GM18867 (cell line): ENCODE results near the gene PKHD1.

Source experiments
- ATAC-seq: cut with Tn5 transposase; IDR thresholded peaks from one replicate; pipeline ENCODE4 v1.9.1; 2021; ENCODE audit warnings: mild to moderate bottlenecking, moderate library complexity; ENCODE audit not compliant: unreplicated experiment

Gene PKHD1

GRCh38 chr6:51718533-51718932 is 368.9 kb downstream of the PKHD1 start:
- no peak for ATAC-seq

- no peak for ATAC-seq
Measured at GRCh38 chr6:51717477-51717876, 369.9 kb downstream of the PKHD1 start.

- no peak for ATAC-seq
Measured at GRCh38 chr6:51711876-51712275, 375.5 kb downstream of the PKHD1 start.

- ATAC-seq, result no peak
Measured at GRCh38 chr6:51706086-51706485, 381.3 kb downstream of the PKHD1 start.

- no peak for ATAC-seq
Measured at GRCh38 chr6:51704932-51705540, 382.4 kb downstream of the PKHD1 start.

GRCh38 chr6:51702851-51703250 is 384.6 kb downstream of the PKHD1 start:
- no peak for ATAC-seq

GRCh38 chr6:51684603-51685002 is 402.8 kb downstream of the PKHD1 start:
- no peak for ATAC-seq

- ATAC-seq, result no peak
Measured at GRCh38 chr6:51684038-51684437, 403.4 kb downstream of the PKHD1 start.

- ATAC-seq, result peak; percentile 74
Measured at GRCh38 chr6:51678905-51679620, 408.4 kb downstream of the PKHD1 start.

GRCh38 chr6:51678274-51678673 is 409.1 kb downstream of the PKHD1 start:
- no peak for ATAC-seq

GRCh38 chr6:51675922-51676275 is 411.5 kb downstream of the PKHD1 start:
- no peak for ATAC-seq

- ATAC-seq, result no peak
Measured at GRCh38 chr6:51675020-51675921, 412.1 kb downstream of the PKHD1 start.

GRCh38 chr6:51663525-51663924 is 423.9 kb downstream of the PKHD1 start:
- ATAC-seq, result no peak

- ATAC-seq, result no peak
Measured at GRCh38 chr6:51660767-51661166, 426.6 kb downstream of the PKHD1 start.

- ATAC-seq, result peak; percentile 60
Measured at GRCh38 chr6:51657491-51657890, 429.9 kb downstream of the PKHD1 start.

GRCh38 chr6:51655517-51655916 is 431.9 kb downstream of the PKHD1 start:
- no peak for ATAC-seq

- ATAC-seq, result no peak
Measured at GRCh38 chr6:51654647-51655046, 432.8 kb downstream of the PKHD1 start.

GRCh38 chr6:51651132-51651817 is 436.1 kb downstream of the PKHD1 start:
- no peak for ATAC-seq

GRCh38 chr6:51648774-51649173 is 438.6 kb downstream of the PKHD1 start:
- ATAC-seq, result no peak

GRCh38 chr6:51648236-51648635 is 439.2 kb downstream of the PKHD1 start:
- no peak for ATAC-seq

GRCh38 chr6:51644426-51644825 is 443.0 kb downstream of the PKHD1 start:
- ATAC-seq, result no peak
